H1 (cell line): ENCODE data around the gene GPATCH4. TPM values are rescaled to one million over a fixed set of nuclear protein-coding genes. Genes with fewer than 3 reads are reported as not detected.

ENCODE experiments used
- CTCF ChIA-PET: fragments of 300-600 bp; sonication (Branson Sonifier 250); formaldehyde crosslinking; loops from one replicate; lab custom pipeline; 2021; ENCODE audit not compliant: partially characterized antibody; lab: Charles Lee
- POLR2A ChIA-PET: fragments of 300-600 bp; sonication (Branson Sonifier 250); formaldehyde crosslinking; loops from one replicate; lab custom pipeline; 2021; ENCODE audit warnings: inconsistent platforms; ENCODE audit not compliant: partially characterized antibody; lab: Charles Lee
- DNase-seq, 2 experiments: peaks; one replicate each; pipeline versions ENCODE4 v3.0.0 to v3.0.0-alpha.2; 2010 to 2022; ENCODE audit warnings: low spot score in 2 of 2, low read depth in 1 of 2, mixed read lengths in 1 of 2
- FAIRE-seq: peaks from 2 replicates; lab custom pipeline; 2011; peaks lifted over from hg19 to GRCh38; lab: Jason Lieb, UNC
- H2AFZ ChIP-seq: 2 replicates; pipeline ENCODE4 v1.8.1; 2012; ENCODE audit warnings: low read length, inconsistent platforms
- H2AK5ac ChIP-seq: 2 replicates; pipeline ENCODE4 v1.6.1; 2013; ENCODE audit warnings: low read depth, low read length
- H2BK120ac ChIP-seq: replicated peaks from 2 replicates; pipeline ENCODE3; 2013; ENCODE audit warnings: low read depth, low read length, inconsistent platforms
- H2BK12ac ChIP-seq: 2 replicates; pipeline ENCODE4 v1.6.1; 2013; ENCODE audit warnings: low read depth, low read length
- H2BK15ac ChIP-seq: 2 replicates; pipeline ENCODE4 v1.6.1; 2013; ENCODE audit warnings: low read length
- H2BK20ac ChIP-seq: 2 replicates; pipeline ENCODE4 v1.6.1; 2013; ENCODE audit warnings: low read length
- H2BK5ac ChIP-seq: 2 replicates; pipeline ENCODE4 v1.6.1; 2013; ENCODE audit warnings: low read depth, low read length
- H3K14ac ChIP-seq: 2 replicates; pipeline ENCODE4 v1.6.1; 2013; ENCODE audit warnings: inconsistent platforms; ENCODE audit not compliant: insufficient read length
- H3K18ac ChIP-seq: 2 replicates; pipeline ENCODE4 v1.6.1; 2013; ENCODE audit warnings: low read length; ENCODE audit errors: extremely low read depth
- H3K23ac ChIP-seq: 2 replicates; pipeline ENCODE4 v1.6.1; 2013; ENCODE audit warnings: inconsistent platforms; ENCODE audit not compliant: insufficient read length
- H3K23me2 ChIP-seq: 2 replicates; pipeline ENCODE4 v1.6.1; 2013; ENCODE audit warnings: low read depth, low read length
- H3K27ac ChIP-seq: 2 replicates; pipeline ENCODE4 v1.6.1; 2011; ENCODE audit warnings: low read depth, low read length, inconsistent platforms
- H3K27me3 ChIP-seq, 4 experiments: replicated peaks in 1 of 4; 1 replicate in 1 of 4; 2 replicates in 3 of 4; pipeline versions ENCODE4 v1.6.1 to v1.8.1; 2011 to 2013; ENCODE audit warnings: low read length in 3 of 4, mild to moderate bottlenecking in 3 of 4, inconsistent platforms in 2 of 4, mixed read lengths in 2 of 4, moderate library complexity in 1 of 4; ENCODE audit not compliant: control insufficient read depth in 3 of 4, insufficient read depth in 3 of 4; ENCODE audit errors: extremely low read depth in 1 of 4
- H3K36me3 ChIP-seq, 4 experiments: 2 replicates each; pipeline versions ENCODE4 v1.6.1 to v1.8.1; 2011 to 2013; ENCODE audit warnings: mild to moderate bottlenecking in 4 of 4, low read length in 3 of 4, moderate library complexity in 2 of 4, control low read depth in 1 of 4, inconsistent platforms in 1 of 4; ENCODE audit not compliant: insufficient read depth in 4 of 4, control insufficient read depth in 2 of 4
- H3K4ac ChIP-seq: replicated peaks from 2 replicates; pipeline ENCODE3; 2013; ENCODE audit warnings: low read length, low read depth, mixed read lengths, inconsistent platforms; ENCODE audit not compliant: insufficient read length
- H3K4me1 ChIP-seq, 4 experiments: replicated peaks in 1 of 4; 1 replicate in 1 of 4; 2 replicates in 3 of 4; pipeline versions ENCODE4 v1.6.1 to v1.8.1; 2011 to 2013; ENCODE audit warnings: low read length in 3 of 4, inconsistent platforms in 2 of 4, mixed read lengths in 1 of 4; ENCODE audit not compliant: insufficient read depth in 4 of 4, control insufficient read depth in 3 of 4
- H3K4me2 ChIP-seq, 2 experiments: 2 replicates each; pipeline versions ENCODE4 v1.6.1 to v1.8.1; 2011 to 2013; ENCODE audit warnings: low read depth in 2 of 2, low read length in 2 of 2, control low read depth in 1 of 2, inconsistent platforms in 1 of 2, mild to moderate bottlenecking in 1 of 2; ENCODE audit not compliant: insufficient read depth in 1 of 2
- H3K4me3 ChIP-seq, 4 experiments: fragments of 200-600, 300-600 bp in 1 of 4; sonication (generic), shearing (Covaris generic), sonication (Bioruptor Twin) in 1 of 4; 2 replicates each; pipeline versions ENCODE4 v1.5.1 to v1.8.1; 2011 to 2016; ENCODE audit warnings: low read length in 4 of 4, low read depth in 3 of 4, control low read depth in 2 of 4, inconsistent platforms in 2 of 4, mild to moderate bottlenecking in 2 of 4, mixed read lengths in 1 of 4, moderate library complexity in 1 of 4; ENCODE audit not compliant: insufficient read depth in 2 of 4; ENCODE audit errors: extremely low read depth in 1 of 4
- H3K56ac ChIP-seq: replicated peaks from 2 replicates; pipeline ENCODE3; 2013; ENCODE audit warnings: low read depth, mild to moderate bottlenecking, mixed read lengths, low read length, inconsistent platforms; ENCODE audit not compliant: insufficient read length
- H3K79me1 ChIP-seq: 2 replicates; pipeline ENCODE4 v1.6.1; 2013; ENCODE audit warnings: low read depth, low read length, control low read depth
- H3K79me2 ChIP-seq, 2 experiments: 2 replicates each; pipeline versions ENCODE4 v1.6.1 to v1.8.1; 2012 to 2013; ENCODE audit warnings: low read length in 2 of 2, mild to moderate bottlenecking in 2 of 2, inconsistent platforms in 1 of 2; ENCODE audit not compliant: insufficient read depth in 2 of 2, control insufficient read depth in 1 of 2
- H3K9ac ChIP-seq, 4 experiments: replicated peaks in 1 of 4; 1 replicate in 1 of 4; 2 replicates in 3 of 4; pipeline versions ENCODE4 v1.6.1 to v1.8.1; 2011 to 2013; ENCODE audit warnings: low read depth in 3 of 4, low read length in 3 of 4, control low read depth in 2 of 4, mild to moderate bottlenecking in 2 of 4, moderate library complexity in 2 of 4, inconsistent platforms in 1 of 4; ENCODE audit errors: extremely low read depth in 1 of 4
- H3K9me3 ChIP-seq, 2 experiments: 2 replicates each; pipeline versions ENCODE4 v1.6.1 to v1.8.1; 2012 to 2013; ENCODE audit warnings: mild to moderate bottlenecking in 2 of 2, moderate library complexity in 2 of 2, control low read depth in 1 of 2, inconsistent platforms in 1 of 2, low read depth in 1 of 2, low read length in 1 of 2, mixed read lengths in 1 of 2; ENCODE audit not compliant: insufficient read depth in 2 of 2
- H4K20me1 ChIP-seq, 2 experiments: replicated peaks in 1 of 2; 2 replicates each; pipeline versions ENCODE3 to v1.8.1; 2011 to 2013; ENCODE audit warnings: inconsistent platforms in 2 of 2, low read length in 2 of 2, mild to moderate bottlenecking in 1 of 2; ENCODE audit not compliant: insufficient read depth in 2 of 2, control insufficient read depth in 1 of 2
- H4K5ac ChIP-seq: 2 replicates; pipeline ENCODE4 v1.6.1; 2013; ENCODE audit warnings: low read length, low read depth, mixed read lengths, inconsistent platforms; ENCODE audit not compliant: insufficient read length
- H4K8ac ChIP-seq: 2 replicates; pipeline ENCODE4 v1.8.0; 2013; ENCODE audit warnings: mild to moderate bottlenecking, moderate library complexity, low read length, inconsistent platforms; ENCODE audit not compliant: insufficient read depth; ENCODE audit errors: extremely low read depth
- H4K91ac ChIP-seq: replicated peaks from 2 replicates; pipeline ENCODE3; 2013; ENCODE audit warnings: low read length, mixed read lengths, inconsistent platforms; ENCODE audit not compliant: insufficient read length
- ASH2L ChIP-seq: fragments of 200-600, 300-600 bp; sonication (generic); IDR thresholded peaks from one replicate; pipeline ENCODE4 v1.7.1; 2017; ENCODE audit warnings: low read length
- MAFK ChIP-seq: IDR thresholded peaks from 2 replicates; pipeline ENCODE4 v1.6.1; 2012; ENCODE audit warnings: low read depth, mild to moderate bottlenecking, improper control_type of control experiment, low read length
- POU5F1 ChIP-seq: IDR thresholded peaks from 2 replicates; pipeline ENCODE4 v1.6.1; 2011; ENCODE audit warnings: low read depth, mild to moderate bottlenecking, low read length, moderate library complexity
- RAD21 ChIP-seq, 2 experiments: IDR thresholded peaks in 1 of 2; conservative IDR thresholded peaks in 1 of 2; 2 replicates each; pipeline ENCODE4 v1.6.1; 2011; ENCODE audit warnings: low read depth in 2 of 2, low read length in 2 of 2, improper control_type of control experiment in 1 of 2, inconsistent platforms in 1 of 2, mild to moderate bottlenecking in 1 of 2, moderate library complexity in 1 of 2
- RBBP5 ChIP-seq: IDR thresholded peaks from 2 replicates; pipeline ENCODE4 v1.7.1; 2012; ENCODE audit warnings: low read depth, mild to moderate bottlenecking, inconsistent platforms, low read length, moderate library complexity, borderline replicate concordance
- RFX5 ChIP-seq: IDR thresholded peaks from 2 replicates; pipeline ENCODE4 v1.6.1; 2011; ENCODE audit warnings: low read depth, low read length, improper control_type of control experiment, borderline replicate concordance
- WGBS, 2 experiments: shearing (Covaris generic) in 1 of 2; methylation state at CpG; one replicate each; pipeline versions ENCODE4 v1.1.6 to v1.1.7; 2013 to 2015; ENCODE audit warnings: low lambda C conversion rate in 2 of 2, mixed read lengths in 2 of 2, inconsistent platforms in 1 of 2, low coverage in 1 of 2, missing lambda C conversion rate in 1 of 2; ENCODE audit not compliant: insufficient replicate concordance in 2 of 2, insufficient coverage in 1 of 2, insufficient read length in 1 of 2; ENCODE audit errors: extremely low coverage in 1 of 2, missing lambda C conversion rate in 1 of 2; 5-methylcytosine and 5-hydroxymethylcytosine counted together
- polyA plus RNA-seq, 7 experiments: library from polyadenylated mRNA; depleted of rRNA in 3 of 7; stranded (reverse) in 5 of 7; unstranded in 2 of 7; fragments of >200 nt in 5 of 7; fragments of 200-250 nt in 2 of 7; gene quantifications; 1 replicate in 5 of 7; 2 replicates in 1 of 7; 4 replicates in 1 of 7; pipeline versions ENCODE4 v1.2.1 to v1.2.3, GENCODE V29; 2011 to 2013; ENCODE audit warnings: missing spikeins in 2 of 7, mixed read lengths in 2 of 7
- total RNA-seq: library from RNA; stranded (reverse); fragmentation: NEBNext Ultra II Directional; extraction: Animal tissue kit (Norgen Biotek cat#: 25700); gene quantifications from 2 replicates; pipeline ENCODE4 v1.2.1, GENCODE V29; 2021

Gene GPATCH4
- total and polyA plus RNA-seq, 2 of the 8 experiments (the other 6 are each of a cell fraction or from before 2014, with no cell fraction given): 20.5 to 47.9 TPM

- H4K20me1 ChIP-seq: peaks cover 0 to 8% of the 10 kb centered on the region in 2 experiments
- peaks cover 3 to 24% (median 13%) of the 10 kb centered on the region in 4 experiments; a peak in 6 of 8 replicates for H3K36me3 ChIP-seq
- H3K4me1 ChIP-seq: no peaks in the 10 kb centered on the region
- FAIRE-seq (no peak), DNase-seq (no peak)
- no peak overlapping the region for H3K27ac ChIP-seq
- H3K23ac ChIP-seq: no peak overlapping the region
- CTCF ChIA-PET: interaction anchor here (0.6 to 6.8 kb wide), 9 partner anchors 9 to 778 kb away, joined by 3 to 33 read pairs (median 3); partner anchors contain the start of gene NAXE
- 93% methylated on average over 5 of the region's 5 CpGs; no CpG with 5 or more reads in 1 of the 2 experiments for WGBS, 2 experiments
- H3K4me3 ChIP-seq: no peak overlapping the region
- no peak overlapping the region for H3K56ac ChIP-seq
- no peak overlapping the region for H2BK5ac ChIP-seq
- H2AFZ ChIP-seq: no peak overlapping the region
- no peak overlapping the region for H3K4ac ChIP-seq
- no peaks in the 10 kb centered on the region for H3K79me2 ChIP-seq
- H4K8ac ChIP-seq: no peak overlapping the region
- no peak overlapping the region for H2AK5ac ChIP-seq
- no peaks in the 10 kb centered on the region for H3K79me1 ChIP-seq
- H2BK120ac ChIP-seq: no peak overlapping the region
- TF ChIP-seq ASH2L (no peak), RAD21 (IDR thresholded peaks at IDR 0.05 in 1 of 2, conservative IDR thresholded peaks at IDR 0.05 in 1 of 2; ENCODE audit: low read depth in 2 of 2, low read length in 2 of 2) (no peak), POU5F1 (no peak), MAFK (no peak), RBBP5 (no peak), RFX5 (no peak)
- TF ChIP-seq, all 59 proteins: peak for 0
- Histone ChIP-seq H3K9ac (no peak overlapping the region), H2BK15ac (no peak overlapping the region), H2BK20ac (no peak overlapping the region), H3K4me2 (no peak overlapping the region), H4K5ac (no peak overlapping the region), H2BK12ac (no peak overlapping the region), H3K9me3 (no peaks in the 10 kb centered on the region), H3K14ac (no peak overlapping the region), H3K27me3 (no peaks in the 10 kb centered on the region), H3K18ac (no peak overlapping the region), H4K91ac (no peak overlapping the region), H3K23me2 (no peaks in the 10 kb centered on the region)
- POLR2A ChIA-PET: interaction anchor here (0.9 to 1.6 kb wide), 2 partner anchors 13 to 51 kb away, joined by 3 read pairs; partner anchors contain the start of gene GPATCH4
Measured at GRCh38 chr1:156550346-156550745, 50.9 kb downstream of the GPATCH4 start.
